ENCODE data around the gene ADAM17.
"Not testable (repeated sequence)": the region's sequence is repeated elsewhere in the genome, so short reads cannot be mapped to it uniquely, and the experiment has no call there.

ADAM17 gene

GRCh38 chr2:9565436-9566153 is 10.0 kb upstream of the ADAM17 start:
- DNase-seq (ENCODE audit: low read depth): no peak

DNA sequence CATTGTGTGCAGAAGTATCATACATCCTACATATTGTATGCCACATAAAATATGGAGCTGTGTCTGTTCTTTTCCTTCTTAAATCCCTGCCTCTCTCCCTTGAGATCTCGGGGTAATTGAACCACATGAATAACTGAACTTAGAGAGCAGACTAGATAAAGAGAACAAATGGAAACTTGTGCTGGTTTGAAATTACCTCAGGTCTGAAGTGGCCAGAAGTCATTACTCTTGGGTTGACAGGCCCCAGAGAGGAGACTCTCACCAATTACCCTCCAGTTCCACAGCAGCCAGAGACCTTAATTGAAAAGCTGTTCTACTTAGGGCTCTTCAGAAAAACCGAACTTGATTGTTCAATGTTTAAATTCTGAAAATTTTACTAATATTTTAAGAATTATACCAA is 5.0 kb upstream of the ADAM17 start:
- no peak for DNase-seq (ENCODE audit: low read depth)

DNA sequence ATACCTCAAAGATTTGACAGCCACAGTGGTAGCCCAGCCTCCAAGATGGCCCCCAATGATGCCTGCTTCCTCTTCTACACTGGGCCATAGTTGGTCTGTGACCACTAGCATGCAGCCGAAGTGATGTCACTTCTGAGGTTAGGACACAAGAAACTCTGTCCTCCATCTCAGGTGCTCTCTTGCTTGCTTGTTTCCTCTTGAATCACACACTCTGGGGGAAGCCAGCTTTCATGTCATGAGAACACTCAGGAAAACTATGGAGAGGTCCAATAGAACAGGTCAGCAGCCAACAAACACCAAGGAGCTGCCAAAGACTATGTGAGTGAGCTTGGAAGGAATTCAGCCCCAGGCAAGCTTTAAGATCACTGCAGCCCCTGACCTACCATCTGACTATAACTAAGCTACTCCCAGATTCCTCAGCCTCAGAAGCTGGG is 3.3 kb upstream of the ADAM17 start:
- no peak for DNase-seq (ENCODE audit: low read depth)

GRCh38 chr2:9556121-9556743 is 602 bp upstream of the ADAM17 start:
- no peak for DNase-seq (ENCODE audit: low read depth)

DNA sequence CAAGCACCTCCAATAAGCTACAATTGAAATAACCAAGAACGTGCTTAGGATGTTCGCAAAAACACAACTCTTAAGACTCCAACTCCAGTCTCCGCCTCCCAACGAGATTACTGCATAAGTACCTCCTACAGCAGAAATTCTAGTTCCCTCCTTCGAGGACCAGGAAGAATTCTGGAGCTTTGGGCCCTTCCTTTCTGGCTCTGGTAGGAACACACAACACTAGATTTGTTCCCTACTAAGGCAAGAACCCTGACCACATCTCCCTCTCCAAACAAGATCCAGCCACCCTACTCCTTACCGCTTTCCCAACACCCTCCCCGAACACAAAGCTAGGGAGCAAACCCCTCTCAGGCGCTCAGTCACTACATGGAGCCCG is 721 bp downstream of the ADAM17 start:
- no peak for DNase-seq (ENCODE audit: low read depth)

DNA sequence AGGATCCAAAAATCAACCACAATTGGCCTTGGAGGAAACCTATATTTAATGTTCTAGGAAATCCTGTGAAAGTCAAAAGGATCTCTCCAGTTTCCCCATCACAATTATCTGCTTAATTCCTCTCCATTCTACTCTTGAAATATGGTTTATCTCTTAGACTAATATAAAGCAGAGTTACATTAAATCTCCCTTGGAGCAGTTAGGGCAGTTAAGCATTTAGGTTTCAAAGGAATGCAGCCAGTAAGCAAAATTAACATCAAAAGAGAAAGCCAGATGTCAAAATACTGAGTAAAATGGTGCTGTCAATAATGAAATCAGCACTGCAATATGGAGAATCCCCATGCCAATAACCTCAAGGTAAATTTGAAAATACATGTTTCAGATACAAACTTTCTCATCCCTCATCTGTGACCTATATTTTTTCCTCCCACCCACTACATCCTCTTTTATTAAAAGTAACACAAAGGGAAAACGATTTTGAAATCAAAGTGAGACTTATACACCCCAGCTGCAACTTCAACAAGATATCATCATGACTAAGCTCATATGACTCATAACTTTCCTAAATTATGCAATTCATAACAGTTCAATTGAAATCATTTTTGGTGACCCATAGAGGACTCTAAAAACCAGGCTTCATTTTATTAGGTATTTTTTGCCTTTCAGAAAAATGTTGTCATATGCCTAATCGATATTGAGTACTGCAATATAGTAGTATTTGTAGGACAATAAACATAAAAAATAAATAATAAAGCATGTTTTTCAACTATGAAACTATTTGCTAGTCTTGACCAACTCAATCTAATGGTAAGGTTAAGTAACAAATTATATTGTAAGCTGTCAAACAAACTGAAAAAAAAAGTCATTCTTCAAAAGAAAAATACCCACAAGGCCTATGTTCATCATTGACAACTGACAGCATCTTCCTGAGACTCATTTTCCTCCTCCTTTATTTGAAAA is 3.1 kb downstream of the ADAM17 start:
- no peak for DNase-seq (ENCODE audit: low read depth)

GRCh38 chr2:9550859-9551391 is 4.7 kb downstream of the ADAM17 start:
- not testable (repeated sequence) for DNase-seq (ENCODE audit: low read depth)

DNA sequence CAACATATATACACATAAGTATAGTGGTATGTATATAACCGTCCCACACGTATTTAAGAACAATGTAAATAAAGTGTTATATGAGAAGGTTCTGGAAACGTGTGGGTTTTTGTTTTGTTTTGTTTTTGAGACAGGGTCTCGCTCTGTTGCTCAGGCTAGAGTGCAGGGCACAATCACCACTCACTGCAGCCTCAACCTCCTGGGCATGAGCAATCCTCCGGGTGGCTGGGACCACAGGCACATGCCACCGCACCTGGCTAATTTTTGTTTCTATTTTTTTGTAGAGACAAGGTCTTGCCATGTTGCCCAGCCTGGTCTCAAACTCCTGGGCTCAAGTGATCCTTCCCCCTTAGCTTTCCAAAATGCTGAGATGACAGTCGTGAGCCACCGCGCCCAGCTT is 6.2 kb downstream of the ADAM17 start:
- no peak for DNase-seq (ENCODE audit: low read depth)

DNA sequence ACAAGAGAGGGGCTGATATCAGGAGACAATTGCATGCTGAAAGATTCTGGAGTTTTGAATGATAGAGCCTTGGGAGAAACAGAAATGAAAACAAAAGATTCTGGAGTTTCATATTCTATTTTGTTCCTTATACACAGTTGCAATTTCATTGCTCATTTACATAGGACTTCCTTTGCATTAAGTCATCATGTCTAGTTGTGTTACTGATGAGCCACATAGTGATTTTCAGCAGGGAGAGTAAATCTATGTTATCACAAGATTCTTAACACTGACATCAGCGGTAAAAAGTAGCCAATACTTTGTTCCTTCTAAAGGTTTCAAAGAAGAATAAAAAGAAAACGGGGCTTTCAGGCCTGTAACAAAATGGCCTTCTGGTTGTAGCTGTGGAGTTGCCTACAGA is 7.1 kb downstream of the ADAM17 start:
- DNase-seq (ENCODE audit: low read depth): no peak

DNA sequence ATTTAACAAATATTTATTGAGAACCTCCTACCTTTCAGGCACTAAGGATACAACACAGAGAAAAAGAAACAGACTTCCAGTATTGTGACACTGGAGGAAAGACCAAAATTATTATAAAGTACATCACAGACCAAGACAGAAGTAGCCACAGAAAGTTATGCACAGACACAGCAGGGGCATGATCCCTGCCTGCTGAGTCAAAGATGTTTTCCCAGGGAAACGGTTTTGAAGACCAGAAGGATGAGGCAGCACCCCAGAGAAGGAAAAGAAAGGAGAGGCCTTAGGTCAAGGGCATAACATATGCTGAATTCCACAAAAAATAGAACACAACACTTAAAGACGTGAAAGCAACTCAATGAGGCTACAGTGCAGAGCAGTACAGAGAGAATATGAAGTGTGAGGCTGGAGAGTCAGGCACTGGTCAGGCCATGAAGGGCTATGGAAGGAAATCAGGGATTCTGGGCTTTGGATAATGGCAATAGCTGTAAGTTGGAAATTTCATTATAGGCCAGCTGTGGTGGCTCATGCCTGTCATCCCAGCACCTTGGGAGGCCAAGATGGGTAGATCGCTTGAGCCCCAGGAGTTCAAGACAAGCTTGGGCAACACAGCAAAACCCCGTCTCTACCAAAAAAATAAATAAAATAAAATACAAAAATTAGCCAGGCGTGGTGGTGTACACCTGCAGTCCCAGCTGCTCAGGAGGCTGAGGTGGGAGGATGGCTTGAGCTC is 8.2 kb downstream of the ADAM17 start:
- no peak for DNase-seq (ENCODE audit: low read depth)

GRCh38 chr2:9545502-9545901 is 10.1 kb downstream of the ADAM17 start:
- DNase-seq (ENCODE audit: low read depth): no peak

- no peak for DNase-seq (ENCODE audit: low read depth)
These were observed 12.1 kb downstream of the ADAM17 start for GRCh38 chr2:9543557-9543956.

GRCh38 chr2:9539531-9539930 is 16.1 kb downstream of the ADAM17 start:
- DNase-seq (ENCODE audit: low read depth): no peak

DNA sequence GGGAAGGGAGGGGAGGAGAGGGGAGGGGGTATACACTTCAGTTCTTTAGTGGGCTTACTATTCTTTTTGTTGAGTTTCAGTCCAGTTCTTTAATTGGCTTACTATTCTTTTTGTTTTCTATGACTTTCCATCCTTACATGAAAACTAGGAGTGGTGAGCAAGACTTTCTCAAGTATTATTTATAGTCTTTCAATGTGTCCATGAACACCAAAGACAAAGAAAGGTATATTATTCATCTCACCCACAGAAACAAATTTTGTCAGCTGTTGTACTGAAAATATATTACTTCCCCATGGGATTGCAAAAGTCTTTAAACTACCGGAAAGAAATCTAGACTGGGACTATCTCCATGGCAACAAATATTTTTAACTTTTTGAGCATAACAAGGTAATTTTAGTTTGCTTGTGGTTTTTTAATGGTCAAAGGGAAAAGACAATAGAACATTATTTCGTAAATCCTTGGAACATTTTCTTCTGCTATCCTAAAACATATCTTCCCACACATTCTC is 17.6 kb downstream of the ADAM17 start:
- no peak for DNase-seq (ENCODE audit: low read depth)

DNA sequence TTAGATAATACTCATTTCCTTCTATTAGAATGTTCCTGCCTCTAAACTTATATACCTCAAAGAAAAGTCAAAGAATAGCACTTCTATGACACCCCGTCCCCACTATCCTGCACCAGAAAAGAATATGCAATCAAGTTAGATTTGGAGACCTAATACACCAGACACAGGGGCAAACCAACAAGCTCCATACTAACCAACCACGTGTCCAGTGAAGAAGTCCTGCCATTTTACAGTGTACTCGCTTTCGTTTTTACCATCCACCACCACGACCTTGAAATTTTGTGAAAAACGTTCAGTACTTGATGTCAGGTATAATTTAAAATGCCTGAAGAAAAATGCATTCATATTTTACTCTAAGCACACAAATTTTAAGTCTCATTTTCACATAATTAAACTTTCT is 19.1 kb downstream of the ADAM17 start:
- no peak for DNase-seq (ENCODE audit: low read depth)

DNA sequence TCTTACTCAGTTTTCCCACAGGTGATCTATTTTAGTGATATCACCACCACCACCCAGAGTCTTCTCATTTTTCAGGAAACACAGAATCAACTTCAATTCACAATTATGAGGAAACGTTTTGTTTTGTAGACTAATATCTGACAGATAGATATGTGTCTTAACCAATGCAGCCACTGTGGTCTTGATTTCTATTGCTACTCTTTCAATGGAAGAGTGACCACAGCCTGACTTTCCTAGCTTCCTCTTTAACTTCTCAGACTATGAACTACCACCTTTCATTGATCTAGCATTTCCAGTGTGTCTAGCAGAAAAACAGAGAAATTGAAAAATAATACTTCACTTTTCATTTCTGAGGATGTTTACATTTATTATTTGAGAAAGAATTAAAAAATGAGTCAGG is 20.5 kb downstream of the ADAM17 start:
- no peak for DNase-seq (ENCODE audit: low read depth)

DNA sequence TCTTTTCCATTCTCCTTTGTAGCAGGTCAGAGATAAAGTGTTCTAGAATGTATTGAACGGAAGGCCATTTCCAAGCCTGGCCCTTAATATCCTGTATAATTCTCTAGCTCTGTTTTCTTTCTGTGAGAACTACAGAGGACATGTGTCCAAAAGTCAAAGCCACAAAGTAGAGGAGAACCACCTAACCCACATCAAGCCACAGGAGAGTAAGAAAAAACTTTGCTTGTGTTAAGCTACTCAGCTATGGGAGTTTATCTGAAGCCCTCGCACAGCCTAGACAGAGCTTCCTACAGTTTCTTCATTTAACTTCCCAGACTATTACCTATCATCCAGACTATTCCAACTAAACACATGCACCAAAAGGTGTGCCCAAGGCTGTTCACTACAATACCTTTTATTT is 22.0 kb downstream of the ADAM17 start:
- DNase-seq (ENCODE audit: low read depth): no peak

DNA sequence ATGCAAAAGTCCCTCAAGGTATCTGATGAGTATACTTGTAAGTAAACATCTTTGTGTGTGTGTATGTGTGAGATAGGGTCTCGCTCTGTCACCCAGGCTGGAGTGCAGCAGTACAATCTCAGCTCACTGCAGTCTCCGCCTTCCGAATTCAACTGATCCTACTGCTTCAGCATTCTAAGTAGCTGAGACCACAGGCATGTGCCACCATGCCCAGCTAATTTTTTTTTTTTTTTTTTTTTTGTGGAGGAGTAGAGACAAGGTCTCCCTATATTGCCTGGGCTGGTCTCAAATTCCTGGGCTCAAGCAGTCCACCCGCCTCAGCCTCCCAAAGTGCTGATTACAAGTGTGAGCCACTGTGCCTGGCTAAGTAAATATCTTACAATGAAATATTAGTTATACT is 23.2 kb downstream of the ADAM17 start:
- no peak for DNase-seq (ENCODE audit: low read depth)

DNA sequence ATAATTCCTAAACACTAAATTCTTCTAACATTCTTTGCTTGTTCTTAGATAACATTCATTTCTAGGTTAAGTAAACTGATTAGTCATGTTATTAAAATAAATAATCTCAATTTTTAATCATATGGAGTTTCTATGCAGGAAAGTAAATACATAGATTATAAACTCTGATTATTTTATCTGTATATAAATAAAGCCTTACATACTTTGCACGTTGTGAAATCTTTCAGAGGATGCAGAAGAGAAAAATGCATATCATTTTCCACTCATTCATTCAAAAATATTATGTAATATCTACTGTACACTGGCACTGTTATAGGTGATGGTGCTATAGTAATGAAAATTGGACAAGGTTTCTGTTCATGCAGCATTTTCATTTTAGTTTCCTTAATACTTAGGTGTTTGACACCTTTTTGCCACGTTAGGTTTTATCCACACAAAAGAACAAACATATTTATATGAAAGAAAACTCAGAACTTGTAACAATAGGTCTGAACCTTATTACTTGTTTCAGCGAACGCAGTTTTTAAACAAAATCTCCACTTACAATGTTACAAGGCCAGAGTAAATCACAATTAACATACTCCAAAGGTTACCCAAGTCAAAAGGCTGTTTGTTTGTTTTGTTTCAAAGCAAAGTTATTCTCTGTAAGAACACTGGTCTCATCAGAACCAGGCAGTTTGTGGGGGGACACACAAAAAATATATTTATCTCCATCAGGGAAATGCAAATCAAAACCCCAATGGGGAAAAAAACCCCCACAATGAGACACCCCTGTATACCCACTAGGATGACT is 27.4 kb downstream of the ADAM17 start:
- no peak for DNase-seq (ENCODE audit: low read depth)

GRCh38 chr2:9525266-9525665 is 30.4 kb downstream of the ADAM17 start:
- DNase-seq (ENCODE audit: low read depth): no peak

GRCh38 chr2:9524291-9524690 is 31.3 kb downstream of the ADAM17 start:
- no peak for DNase-seq (ENCODE audit: low read depth)
